SU-DHL-6 (cell line): Measurements from ENCODE around the gene RYK.

ENCODE experiments used
- CTCF ChIP-seq: fragments of 200-600 bp; sonication (generic); IDR thresholded peaks from one replicate; pipeline ENCODE4 v1.5.1; 2017; ENCODE audit warnings: antibody characterized with exemption, mild to moderate bottlenecking, low read length, moderate library complexity; ENCODE audit not compliant: insufficient read depth, poor library complexity, severe bottlenecking
- EZH2phosphoT487 ChIP-seq: fragments of 200-600 bp; sonication (generic), shearing (Covaris generic); conservative IDR thresholded peaks from 2 replicates; pipeline ENCODE4 v1.6.1; 2018; ENCODE audit warnings: mild to moderate bottlenecking, antibody characterized with exemption, low read length, moderate library complexity, mixed read lengths

- TF ChIP-seq CTCF (no peak), EZH2phosphoT487 (no peak)
Measured at GRCh38 chr3:134190250-134190649, 60.4 kb downstream of the RYK start.
